Measurements from ENCODE around the gene ILDR1.

ILDR1 gene

GRCh38 chr3:122021037-122021436, 1.0 kb downstream of the ILDR1 start:
- TF ChIP-seq, protein P1, sequence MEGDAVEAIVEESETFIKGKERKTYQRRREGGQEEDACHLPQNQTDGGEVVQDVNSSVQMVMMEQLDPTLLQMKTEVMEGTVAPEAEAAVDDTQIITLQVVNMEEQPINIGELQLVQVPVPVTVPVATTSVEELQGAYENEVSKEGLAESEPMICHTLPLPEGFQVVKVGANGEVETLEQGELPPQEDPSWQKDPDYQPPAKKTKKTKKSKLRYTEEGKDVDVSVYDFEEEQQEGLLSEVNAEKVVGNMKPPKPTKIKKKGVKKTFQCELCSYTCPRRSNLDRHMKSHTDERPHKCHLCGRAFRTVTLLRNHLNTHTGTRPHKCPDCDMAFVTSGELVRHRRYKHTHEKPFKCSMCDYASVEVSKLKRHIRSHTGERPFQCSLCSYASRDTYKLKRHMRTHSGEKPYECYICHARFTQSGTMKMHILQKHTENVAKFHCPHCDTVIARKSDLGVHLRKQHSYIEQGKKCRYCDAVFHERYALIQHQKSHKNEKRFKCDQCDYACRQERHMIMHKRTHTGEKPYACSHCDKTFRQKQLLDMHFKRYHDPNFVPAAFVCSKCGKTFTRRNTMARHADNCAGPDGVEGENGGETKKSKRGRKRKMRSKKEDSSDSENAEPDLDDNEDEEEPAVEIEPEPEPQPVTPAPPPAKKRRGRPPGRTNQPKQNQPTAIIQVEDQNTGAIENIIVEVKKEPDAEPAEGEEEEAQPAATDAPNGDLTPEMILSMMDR (IDR thresholded peaks at IDR 0.05; ENCODE audit: extremely low read depth, insufficient read depth, missing control alignments): no peak
- no peak for DNase-seq (ENCODE audit: low spot score)
- in situ Hi-C loops (cut with MboI; ENCODE audit: low pct_unique_long_range_greater_than_20kb, low sequenced_read_pairs, unreplicated experiment): no loop called here

DNA sequence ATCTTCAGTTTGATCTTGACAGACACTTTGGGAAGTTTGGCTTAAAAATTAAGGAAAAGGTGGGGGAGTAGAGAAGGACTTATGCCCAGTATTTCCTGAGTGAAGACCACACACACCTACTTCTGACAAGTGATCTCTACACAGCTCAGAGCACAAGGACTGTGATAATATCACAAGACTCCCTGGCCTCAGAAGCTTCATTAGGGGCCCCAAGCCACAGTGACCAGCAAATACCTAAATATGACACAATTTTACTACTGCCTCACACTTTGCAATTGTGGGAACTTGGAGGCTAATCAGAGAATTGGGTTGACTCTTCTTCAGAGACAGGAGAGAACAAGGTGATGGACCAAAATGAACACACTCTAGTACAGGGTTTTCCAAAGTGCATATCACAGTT, 2.6 kb downstream of the ILDR1 start:
- DNase-seq (ENCODE audit: low spot score): peak; percentile 66
- in situ Hi-C loops (cut with MboI; ENCODE audit: low pct_unique_long_range_greater_than_20kb, low sequenced_read_pairs, unreplicated experiment): no loop called here
- TF ChIP-seq, protein P1 (IDR thresholded peaks at IDR 0.05; ENCODE audit: extremely low read depth, insufficient read depth, missing control alignments): no peak

DNA sequence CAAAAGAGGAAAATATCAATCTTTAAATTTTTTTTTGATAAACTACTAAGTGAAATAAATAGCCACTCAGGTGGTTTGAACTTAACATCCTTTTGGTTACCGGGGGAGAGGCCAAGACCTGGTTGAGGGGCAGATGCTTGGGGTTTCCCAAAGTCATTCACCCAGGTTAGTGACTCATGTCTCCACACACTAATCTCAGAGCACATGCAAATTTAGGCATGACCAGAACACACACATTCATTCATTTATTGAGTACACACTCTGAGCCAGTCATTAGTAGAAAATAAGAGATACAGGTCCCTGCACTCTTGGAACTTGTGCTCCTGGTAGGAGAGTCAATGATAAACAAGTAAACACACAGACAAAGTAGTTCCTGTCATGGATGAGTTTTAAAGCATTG, 7.3 kb downstream of the ILDR1 start:
- DNase-seq (ENCODE audit: low spot score): peak; percentile 74
- TF ChIP-seq, protein P1 (IDR thresholded peaks at IDR 0.05; ENCODE audit: extremely low read depth, insufficient read depth, missing control alignments): no peak
- in situ Hi-C loops (cut with MboI; ENCODE audit: low pct_unique_long_range_greater_than_20kb, low sequenced_read_pairs, unreplicated experiment): no loop called here

- in situ Hi-C loops (cut with MboI; ENCODE audit: low pct_unique_long_range_greater_than_20kb, low sequenced_read_pairs, unreplicated experiment): no loop called here
- TF ChIP-seq, protein P1 (IDR thresholded peaks at IDR 0.05; ENCODE audit: extremely low read depth, insufficient read depth, missing control alignments): no peak
- DNase-seq (ENCODE audit: low spot score): no peak
Measured at GRCh38 chr3:122013448-122013925, 8.6 kb downstream of the ILDR1 start.

DNA sequence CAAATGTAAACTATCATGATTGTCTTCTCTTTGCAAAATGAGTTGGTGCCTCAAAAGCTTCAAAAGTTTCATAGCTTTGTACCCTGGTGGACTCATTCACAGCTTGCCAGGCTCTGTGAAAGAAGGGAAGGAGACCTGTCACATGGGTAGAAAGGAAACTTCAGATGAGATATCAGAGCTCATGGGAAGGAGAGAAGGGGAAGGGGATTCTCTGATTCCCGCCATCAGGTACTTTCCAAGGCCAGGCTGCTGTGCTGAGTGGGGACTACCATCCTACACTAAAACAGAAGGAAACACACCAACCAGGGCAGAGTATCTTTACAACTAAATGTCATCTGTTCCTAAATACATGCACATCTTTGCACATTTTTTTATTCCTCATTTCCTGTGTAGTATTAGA, 9.2 kb downstream of the ILDR1 start:
- TF ChIP-seq, protein P1 (IDR thresholded peaks at IDR 0.05; ENCODE audit: extremely low read depth, insufficient read depth, missing control alignments): no peak
- in situ Hi-C loops (cut with MboI; ENCODE audit: low pct_unique_long_range_greater_than_20kb, low sequenced_read_pairs, unreplicated experiment): no loop called here
- DNase-seq (ENCODE audit: low spot score): no peak

GRCh38 chr3:122011396-122011795, 10.7 kb downstream of the ILDR1 start:
- TF ChIP-seq, protein P1 (IDR thresholded peaks at IDR 0.05; ENCODE audit: extremely low read depth, insufficient read depth, missing control alignments): no peak
- in situ Hi-C loops (cut with MboI; ENCODE audit: low pct_unique_long_range_greater_than_20kb, low sequenced_read_pairs, unreplicated experiment): no loop called here
- no peak for DNase-seq (ENCODE audit: low spot score)

DNA sequence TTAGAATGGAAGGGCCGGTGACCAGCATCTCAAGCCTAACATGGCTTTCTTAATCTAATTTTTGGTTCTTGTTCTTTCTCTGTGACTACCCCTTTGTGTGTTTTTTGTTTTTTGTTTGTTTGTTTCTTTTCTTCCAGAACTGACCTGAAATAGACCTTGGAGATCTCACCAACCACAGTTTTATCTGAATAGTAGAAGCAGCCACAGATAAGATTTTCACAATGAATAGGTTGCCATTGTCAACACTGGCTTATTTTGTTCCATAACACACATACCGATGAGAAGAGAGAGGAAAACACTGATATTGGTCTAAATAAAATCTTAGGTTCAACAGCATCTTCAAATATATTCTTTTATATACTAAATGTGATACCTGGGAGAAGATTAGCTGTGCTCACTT, 11.5 kb downstream of the ILDR1 start:
- TF ChIP-seq, protein P1 (IDR thresholded peaks at IDR 0.05; ENCODE audit: extremely low read depth, insufficient read depth, missing control alignments): no peak
- in situ Hi-C loops (cut with MboI; ENCODE audit: low pct_unique_long_range_greater_than_20kb, low sequenced_read_pairs, unreplicated experiment): no loop called here
- DNase-seq (ENCODE audit: low spot score): no peak

Measured in GM13977 (cell line).